GM12878 (cell line): Measurements from ENCODE around the gene AVP.

Experiments used
- POLR2AphosphoS5 ChIP-seq: IDR thresholded peaks from 2 replicates; pipeline ENCODE4 v1.6.1; 2011; ENCODE audit warnings: mild to moderate bottlenecking, low read length, inconsistent platforms
- TBL1XR1 ChIP-seq: IDR thresholded peaks from 2 replicates; pipeline ENCODE4 v1.6.1; 2012; ENCODE audit warnings: low read depth, low read length, improper control_type of control experiment

DNA sequence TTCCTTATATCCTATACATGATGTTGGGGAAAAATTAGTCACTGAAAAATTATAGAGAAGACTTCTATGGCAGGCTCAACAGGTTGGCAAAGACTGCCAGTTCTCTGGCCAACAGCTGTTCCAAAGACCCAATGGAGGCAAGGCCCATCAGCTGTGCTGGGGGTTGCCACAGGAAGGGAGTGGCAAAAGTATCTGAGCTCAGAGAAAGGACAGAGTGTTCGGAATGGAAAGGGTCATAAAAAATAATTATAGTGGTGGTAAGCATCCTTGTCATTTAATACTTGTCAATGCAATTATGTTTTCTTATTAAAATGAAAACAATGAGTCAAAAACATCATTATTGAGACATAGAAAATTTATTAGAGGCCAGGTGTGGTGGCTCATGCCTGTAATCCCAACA lies 39.0 kb upstream of the AVP start:
- no peak for TF ChIP-seq POLR2AphosphoS5
- no peak for TF ChIP-seq TBL1XR1
